GM19452 (cell line): ENCODE data around the gene SELENON.

ENCODE experiments used
- ATAC-seq: cut with Tn5 transposase; IDR thresholded peaks from one replicate; pipeline ENCODE4 v1.9.1; 2021; ENCODE audit not compliant: unreplicated experiment

SELENON gene, protein sequence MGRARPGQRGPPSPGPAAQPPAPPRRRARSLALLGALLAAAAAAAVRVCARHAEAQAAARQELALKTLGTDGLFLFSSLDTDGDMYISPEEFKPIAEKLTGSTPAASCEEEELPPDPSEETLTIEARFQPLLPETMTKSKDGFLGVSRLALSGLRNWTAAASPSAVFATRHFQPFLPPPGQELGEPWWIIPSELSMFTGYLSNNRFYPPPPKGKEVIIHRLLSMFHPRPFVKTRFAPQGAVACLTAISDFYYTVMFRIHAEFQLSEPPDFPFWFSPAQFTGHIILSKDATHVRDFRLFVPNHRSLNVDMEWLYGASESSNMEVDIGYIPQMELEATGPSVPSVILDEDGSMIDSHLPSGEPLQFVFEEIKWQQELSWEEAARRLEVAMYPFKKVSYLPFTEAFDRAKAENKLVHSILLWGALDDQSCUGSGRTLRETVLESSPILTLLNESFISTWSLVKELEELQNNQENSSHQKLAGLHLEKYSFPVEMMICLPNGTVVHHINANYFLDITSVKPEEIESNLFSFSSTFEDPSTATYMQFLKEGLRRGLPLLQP

DNA sequence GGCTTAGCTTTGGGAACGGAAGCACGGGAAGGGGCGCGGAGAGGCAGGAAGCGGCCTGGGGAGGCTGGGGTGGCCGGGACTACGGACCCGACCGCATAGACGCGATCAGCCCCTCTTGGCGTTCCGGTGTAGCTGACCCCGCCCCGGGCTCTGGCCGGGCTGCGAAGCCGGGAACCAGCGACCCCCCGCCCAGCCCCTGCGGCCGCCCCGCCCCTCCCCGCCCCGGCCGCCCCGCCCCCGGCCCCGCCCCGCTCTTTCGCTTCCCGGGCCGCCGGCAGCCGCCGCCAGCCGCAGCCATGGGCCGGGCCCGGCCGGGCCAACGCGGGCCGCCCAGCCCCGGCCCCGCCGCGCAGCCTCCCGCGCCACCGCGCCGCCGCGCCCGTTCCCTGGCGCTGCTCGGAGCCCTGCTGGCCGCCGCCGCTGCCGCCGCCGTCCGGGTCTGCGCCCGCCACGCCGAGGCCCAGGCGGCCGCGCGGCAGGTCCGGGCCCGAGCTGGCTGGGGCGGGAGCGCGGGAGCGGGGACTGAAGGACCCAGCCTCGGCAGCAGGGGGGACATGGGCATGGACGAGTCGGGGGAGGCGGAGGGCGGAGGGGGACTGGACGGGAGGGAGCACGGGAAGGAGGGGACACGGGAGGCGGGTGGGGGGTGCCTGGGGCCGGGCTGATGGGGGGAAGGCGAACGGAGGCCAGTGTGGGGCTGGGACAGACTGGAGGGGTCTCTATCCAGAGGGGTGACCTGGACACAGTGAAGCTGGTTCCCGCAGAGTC, at the start of gene SELENON:
SELENON (plus strand) TSS at position 259 of the 768 bp plus-strand sequence; CDS start at position 297, 38 bp downstream.
- no peak for ATAC-seq

DNA sequence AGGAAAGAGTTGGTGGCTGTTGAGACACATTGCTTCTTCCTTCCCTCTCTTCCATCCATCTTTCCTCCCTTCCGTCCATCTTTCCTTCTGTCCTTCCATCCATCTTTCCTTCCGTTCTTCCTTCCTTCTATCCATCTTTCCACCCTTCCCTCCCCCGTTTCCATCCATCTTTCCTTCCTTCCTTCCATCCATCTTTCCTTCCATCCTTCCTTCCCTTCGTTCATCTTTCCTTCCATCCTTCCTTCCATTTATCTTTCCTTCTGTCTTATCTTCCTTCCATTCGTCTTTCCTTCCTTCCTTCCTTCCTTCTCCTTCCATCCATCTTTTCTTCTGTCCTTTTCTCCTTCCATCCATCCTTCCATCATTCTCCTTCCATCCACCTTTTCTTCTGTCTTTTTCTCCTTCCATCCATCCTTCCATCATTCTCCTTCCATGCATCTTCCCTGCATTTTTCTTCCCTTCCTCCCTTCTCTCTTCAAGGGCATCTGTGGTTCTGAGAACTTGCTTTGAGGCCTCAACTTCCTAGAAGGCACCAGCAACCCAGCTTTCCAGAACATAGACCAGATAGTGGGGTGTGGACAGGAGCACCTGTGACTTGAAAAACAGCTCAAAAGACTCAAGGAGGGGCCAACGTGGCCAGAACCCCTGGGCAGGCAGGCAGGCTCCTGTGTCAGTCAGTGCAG, 48.9 kb upstream of the SELENON start:
- ATAC-seq, result no peak

DNA sequence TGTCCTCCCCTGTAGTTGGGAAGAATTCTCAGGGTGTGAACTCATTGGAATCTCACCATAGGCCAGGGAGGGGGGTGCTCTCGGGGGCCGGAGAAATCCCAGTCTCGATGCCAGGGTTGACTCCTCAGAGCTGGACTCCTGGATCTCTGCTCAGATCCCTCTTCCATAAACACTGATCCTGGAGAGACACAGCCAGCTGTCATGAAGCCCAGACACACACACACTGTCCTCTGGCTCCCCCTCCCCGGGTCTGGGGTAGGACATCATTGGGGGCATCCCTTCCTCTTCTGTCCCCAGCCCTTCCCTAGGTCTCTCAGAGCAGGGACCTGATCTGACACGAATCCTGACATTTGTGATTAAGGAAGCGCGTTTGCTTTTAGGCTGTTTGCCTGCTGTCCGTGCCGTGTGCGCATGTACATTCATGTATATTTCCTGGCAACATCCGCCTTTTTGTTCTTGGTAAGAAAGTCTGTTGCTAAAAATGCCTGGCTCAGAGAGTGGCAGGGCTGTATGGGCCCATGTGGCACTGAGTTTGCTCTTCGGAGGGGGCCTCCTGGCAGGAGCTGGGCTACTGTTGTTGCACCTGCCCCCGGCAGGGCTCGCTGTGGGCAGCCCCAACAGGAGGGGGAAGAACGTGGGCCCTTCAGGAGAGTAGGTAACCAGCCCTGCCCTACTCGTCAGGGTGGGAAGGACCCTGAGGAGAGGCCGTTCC, 45.4 kb upstream of the SELENON start:
- ATAC-seq, result no peak

DNA sequence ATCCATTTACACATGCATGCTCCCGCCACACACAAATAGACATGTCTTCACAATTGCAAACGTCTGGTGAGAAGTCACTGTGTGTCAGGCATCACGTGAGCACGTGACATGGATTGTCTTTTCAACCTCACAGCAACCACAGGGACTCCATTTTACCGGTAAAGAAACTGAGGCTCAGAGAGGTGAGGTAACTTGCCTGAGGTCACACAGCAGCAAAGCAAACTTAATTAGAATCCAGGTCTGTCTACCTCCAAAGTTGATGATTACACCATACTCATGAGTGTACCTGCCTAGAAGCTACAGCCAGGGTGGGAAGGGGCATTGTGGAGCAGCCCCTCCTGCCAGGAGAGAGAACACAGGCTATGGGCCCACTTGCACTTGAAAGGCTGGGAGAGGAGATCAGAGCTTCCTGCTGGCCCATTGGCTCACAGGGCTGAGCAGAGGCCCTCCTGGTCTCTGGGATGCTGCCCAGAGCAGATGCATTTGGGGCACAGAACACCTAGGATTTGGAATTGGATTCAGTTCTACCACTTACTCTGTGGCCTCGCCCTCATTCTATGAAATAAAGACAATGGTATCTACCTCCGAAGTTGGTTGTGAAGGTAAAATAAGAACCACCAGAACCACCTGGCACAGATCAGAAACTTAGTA, 44.4 kb upstream of the SELENON start:
- ATAC-seq, result no peak

DNA sequence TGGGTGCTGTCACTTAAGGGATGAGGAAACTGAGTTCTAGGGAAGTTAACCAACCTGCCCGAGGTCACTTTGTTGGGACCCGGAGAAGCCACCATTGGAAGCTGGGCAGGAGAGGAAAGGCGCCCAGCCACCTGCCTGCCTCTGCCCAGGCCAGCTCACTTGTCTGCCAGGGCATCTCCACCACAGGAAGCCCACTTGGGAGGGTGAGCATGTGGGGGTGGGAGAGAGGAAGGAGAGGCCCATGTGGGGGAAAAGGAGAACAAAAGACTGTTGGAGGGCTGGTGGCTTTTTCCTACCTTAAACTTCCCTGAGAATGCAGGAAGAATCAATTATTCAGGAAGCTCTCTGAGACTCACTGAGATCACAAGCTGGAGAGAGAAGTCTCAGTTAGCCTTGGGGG, 43.8 kb upstream of the SELENON start:
- no peak for ATAC-seq

DNA sequence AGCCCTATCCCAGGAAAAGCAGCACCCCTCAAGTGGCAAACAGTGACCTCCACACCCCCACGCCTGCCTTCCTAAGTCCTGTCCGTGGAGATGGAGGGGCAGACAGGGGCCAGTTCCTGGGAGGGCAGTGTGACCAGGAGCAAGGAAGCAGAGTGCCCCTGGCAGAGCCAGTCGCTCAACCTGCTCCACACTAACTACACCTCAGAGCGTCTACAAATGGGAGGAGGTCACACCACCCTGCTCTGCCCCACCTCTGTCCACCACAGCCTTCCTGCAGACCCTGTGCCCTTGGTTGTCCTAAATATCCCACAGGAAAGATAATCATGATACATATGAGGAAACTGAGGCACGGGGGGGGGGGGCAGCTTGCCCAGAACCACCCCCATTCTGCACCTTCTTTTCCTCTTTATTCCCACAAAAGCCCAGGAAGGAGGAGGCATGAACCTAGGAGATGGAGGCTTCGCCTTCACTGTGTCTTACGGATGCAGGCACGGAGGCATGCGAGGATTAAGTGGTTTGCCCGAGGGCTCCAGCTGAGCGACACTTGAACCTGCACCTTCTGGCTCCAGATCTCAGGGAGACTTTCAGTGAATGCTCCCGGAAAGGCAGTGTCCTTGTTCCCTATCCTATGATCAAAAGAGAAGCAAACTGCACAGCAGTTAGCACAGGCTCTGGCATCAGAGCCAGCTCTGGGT, 42.7 kb upstream of the SELENON start:
- no peak for ATAC-seq

DNA sequence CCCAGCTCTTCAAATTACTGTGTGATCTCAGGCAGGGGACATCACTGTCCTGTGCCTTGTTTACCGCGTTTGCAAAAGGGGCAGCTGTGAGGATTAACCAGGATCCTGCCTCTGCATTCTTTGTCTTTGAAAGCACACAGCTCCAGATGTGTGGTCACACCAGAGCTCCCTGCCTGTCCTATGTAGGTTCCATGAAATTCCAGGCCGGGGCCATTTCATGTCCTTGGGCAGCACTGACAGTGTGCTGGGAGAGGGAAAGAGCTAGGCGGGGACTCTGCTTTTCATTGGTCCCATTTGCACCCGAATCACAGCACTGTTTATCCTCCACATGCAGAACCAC, 42.2 kb upstream of the SELENON start:
- no peak for ATAC-seq

DNA sequence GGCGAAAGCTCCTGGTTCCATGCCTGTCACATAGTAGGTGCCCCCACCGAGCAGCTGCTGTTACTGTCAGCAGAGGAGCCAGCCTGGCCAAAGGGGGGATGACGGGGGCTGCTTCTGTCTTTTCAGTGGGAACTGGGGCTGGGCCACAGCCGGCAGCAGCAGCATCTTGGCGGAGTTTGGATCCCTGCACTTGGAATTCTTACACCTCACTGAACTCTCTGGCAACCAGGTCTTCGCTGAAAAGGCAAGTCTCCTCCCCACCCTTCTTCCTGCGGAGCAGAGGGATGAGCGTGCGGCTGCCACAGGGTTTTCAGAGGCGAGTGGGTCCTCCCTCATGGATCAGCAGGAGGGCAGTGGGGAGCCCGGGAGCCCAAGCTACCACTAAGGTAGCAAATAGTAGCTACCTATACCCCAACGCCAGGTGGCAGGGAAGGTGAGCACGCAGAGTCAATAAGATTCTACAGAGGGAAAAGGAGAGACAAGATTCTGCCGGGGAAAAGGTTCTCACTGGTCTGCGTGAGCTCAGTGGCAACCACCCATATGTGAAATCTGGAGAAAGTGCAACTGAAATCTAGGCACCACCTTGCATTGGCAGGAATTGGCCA, 41.4 kb upstream of the SELENON start:
- no peak for ATAC-seq

DNA sequence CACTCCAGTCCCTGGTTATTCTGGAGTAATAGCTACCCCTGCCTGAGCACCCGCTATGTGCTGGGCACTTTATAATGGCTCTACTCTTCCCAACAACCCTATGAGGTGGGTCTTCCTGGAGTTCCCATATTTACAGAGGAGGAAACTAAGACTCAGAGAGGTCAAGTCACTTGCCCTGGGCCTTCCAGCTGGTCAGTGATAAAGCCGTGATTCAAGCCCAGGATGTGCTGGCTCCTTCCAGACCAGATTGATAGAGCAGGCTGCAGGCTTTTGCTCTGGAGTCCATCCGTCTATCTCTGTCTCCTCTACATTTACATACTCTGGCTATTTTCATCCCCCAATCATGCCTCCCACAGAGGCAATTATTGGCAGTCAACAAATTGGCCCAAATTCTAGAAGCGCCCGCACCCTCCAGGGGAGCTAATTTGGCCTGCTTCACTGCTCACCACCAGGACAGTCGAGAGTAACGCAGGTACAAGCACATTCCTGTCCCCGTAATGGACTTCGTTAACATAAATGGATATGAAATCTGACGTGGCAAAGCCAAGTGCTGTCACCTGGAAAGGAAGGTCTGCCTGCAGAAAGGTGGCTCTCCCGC, 39.8 kb upstream of the SELENON start:
- no peak for ATAC-seq

DNA sequence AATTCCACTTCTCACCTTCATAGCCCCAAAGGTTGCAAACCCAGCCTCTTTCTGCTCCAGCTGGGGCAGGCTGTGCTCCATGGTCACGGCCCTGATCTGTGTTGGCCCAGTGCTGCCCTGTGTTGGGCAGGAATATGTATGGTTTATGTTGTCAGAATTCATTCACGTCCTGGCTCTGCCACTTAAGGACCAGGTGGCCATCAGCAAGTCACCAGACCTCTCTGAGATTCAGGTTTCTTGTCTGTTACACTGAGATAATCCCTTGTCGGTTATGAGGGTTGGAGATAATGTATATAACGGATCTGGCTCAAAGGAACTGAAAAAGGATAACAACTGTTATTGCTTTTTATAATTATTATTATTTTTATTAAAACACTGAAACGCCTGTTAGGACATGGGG, 39.1 kb upstream of the SELENON start:
- ATAC-seq, result no peak

DNA sequence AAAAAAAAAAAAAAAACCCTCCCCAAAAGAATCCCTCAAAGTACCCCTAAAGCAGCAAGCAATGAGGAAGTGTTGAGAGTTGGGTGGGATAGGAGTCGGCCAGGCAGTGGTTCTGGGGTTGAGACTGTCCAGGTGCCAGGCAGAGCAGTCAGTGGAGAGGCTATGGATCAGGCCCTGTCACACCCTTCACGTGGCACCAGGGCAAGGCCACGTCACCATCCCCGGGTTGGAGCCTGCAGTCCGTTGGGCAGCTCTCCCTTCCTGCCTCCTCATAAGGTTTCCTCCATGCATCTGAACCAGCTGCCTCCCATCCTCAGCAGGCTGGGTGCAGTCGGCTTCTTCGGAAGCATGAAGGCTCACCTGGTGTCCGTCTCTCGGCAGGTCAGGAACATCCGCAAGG, 36.5 kb upstream of the SELENON start:
- no peak for ATAC-seq

DNA sequence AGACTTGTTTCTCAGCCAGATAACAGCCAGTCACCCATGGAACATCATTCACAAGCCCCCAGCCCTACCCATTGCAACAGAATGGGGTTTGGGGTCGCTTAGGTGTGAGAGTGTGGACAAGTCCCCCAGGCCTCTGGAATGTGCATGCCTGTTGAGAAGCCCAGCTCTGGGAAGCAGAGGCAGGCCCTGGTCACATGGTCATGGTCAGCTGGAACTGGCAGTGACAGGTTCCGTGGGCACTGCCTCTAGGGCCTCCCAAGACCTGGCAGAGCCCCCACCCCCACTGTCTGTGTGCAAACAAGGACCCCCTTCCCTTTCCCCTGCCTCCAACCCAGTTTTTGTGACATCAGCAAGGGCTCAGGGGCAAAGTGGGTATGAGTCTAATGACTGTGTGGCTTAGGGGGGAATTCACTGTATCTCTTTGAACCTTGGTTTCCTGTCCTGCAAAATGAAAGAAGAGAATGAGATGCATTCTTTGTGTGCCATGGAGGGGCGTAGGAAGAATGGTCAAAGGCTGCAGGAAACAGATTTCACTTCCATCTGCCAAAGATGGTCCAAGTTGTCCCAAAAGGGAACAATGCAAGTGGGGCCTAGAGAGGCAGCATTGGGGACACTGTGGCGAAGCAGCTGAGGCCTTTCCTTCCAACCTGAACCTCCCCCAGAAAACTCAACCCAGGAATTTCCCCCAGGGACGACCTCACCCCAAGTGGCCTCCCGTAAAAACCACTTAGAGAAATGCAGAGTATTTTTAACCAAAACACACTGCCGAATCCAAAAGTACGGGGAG, 34.7 kb upstream of the SELENON start:
- ATAC-seq, result no peak

DNA sequence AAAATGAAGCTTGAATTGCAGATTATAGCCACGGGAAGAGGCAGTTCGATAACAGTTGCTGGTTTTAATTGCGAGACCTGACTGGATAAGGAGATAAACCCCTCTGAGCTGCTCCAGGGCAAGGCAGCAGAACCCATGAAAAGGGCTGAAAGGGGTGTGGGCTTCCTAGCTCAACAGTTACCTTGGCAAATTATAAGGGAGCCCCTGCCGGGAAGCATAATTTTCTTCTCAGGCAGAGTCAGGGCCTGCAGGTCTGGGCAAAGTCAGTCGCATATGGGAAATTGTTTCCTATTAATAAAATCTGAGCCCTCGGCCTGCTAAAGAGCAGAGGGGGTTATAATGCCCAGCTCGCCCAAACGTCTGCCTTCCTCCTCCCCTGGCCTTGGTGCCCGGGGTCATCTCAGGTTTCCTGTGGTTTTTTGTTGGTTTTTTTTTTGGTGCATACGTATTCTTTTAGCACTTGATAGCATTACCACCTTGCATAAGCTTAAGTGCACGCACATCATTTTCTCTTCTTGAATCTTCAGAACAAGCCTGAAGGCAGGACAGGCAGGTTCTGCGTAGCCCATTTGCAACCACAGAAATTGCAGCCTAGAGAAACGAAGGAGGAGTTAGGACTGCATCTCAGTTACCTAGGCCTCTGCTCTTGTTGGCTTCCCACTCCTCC, 33.9 kb upstream of the SELENON start:
- ATAC-seq, result no peak

DNA sequence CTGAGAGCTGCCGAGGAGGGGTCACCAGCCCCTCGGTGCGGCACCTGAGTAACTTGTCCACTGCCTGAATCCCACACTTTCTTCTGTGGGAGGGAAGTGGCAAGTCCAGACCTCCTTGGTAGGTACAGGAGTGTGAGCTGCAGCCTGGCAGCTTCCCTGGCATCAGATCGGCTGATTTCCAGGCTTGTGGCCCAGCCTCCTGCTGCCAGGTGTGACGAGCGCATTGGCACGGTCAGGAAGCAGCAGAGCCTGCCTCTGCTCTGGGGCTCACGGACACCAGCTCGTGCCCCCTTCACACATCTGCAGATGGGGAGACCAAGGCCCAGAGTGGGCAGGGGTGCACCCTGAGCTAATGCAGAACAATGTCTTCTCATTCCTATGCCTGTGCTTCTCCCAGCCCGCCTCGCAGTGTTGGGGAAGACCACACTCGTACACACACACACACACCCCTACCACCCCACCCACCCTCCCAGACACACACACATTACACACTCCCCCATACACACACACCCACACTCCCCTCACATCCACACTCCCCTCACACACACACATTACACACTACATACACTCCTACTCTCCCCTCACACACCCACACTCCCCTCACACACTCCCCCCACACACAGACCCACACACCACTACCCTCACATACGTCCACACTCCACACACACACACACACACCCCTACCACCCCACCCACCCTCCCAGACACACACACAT, 33.1 kb upstream of the SELENON start:
- no peak for ATAC-seq

DNA sequence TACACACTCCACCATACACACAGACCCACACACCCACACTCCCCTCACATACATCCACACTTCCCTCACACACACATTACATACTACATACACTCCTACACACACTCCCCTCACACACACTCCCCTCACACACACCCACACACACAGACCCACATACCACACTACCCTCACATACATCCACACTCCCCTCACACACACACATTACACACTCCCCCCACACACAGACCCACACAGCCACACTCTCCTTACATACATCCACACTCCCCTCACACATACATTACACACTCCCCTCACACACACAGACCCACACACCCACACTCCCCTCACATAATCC, 32.6 kb upstream of the SELENON start:
- ATAC-seq, result no peak

DNA sequence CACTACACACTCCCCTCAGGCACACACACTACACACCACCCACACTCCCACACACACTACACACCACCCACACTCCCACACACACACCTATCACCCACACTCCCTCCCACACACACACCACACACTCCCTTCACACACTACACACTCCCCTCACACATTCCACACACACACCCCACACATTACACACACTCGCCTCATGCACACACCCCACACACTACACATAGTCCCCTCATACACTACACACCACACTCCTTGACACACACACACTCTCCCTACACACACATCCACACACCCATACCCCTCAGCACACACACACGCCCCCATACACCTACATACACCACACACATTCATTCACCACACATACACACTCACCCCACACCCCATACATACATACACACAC, 31.0 kb upstream of the SELENON start:
- no peak for ATAC-seq
